GM08714 (cell line): ENCODE results near the gene CCDC102B.

Experiments used
- H3K4me3 ChIP-seq: fragments of 200-500 bp; sonication (Bioruptor generic); 2 replicates; pipeline ENCODE4 v1.5.1; 2014; ENCODE audit warnings: mild to moderate bottlenecking, low read length, inconsistent platforms
- ZNF274 ChIP-seq: IDR thresholded peaks from 2 replicates; pipeline ENCODE4 v1.6.1; 2012; ENCODE audit warnings: mild to moderate bottlenecking, low read depth, low read length

The CCDC102B gene

DNA sequence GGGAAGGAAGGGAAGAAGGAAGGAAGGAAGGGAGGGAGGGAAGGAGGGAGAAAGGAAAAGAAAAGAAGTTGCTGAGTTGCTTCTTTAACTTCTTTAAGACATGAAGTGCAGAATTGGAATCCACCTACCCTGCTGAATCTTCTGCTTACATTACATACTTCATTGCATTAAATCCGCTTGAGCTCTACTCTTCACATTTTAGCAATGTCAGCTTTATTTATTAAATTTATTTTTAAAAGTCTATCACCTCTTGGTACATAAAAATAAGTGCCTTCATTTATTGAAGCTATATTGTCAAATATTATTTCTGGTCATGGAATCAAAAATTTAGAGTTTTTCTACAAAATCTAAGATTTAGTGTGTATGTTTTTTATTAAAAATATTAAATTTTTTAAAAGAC, 284.6 kb downstream of the CCDC102B start:
- no peak overlapping the region for H3K4me3 ChIP-seq
- no peak for TF ChIP-seq ZNF274

GRCh38 chr18:69085951-69086350, 288.1 kb downstream of the CCDC102B start:
- H3K4me3 ChIP-seq: no peak overlapping the region
- no peak for TF ChIP-seq ZNF274

GRCh38 chr18:69088973-69089372, 291.1 kb downstream of the CCDC102B start:
- no peak for TF ChIP-seq ZNF274
- no peak overlapping the region for H3K4me3 ChIP-seq

GRCh38 chr18:69097349-69097748, 299.5 kb downstream of the CCDC102B start:
- no peak for TF ChIP-seq ZNF274
- H3K4me3 ChIP-seq: no peak overlapping the region

GRCh38 chr18:69102959-69103358, 305.1 kb downstream of the CCDC102B start:
- TF ChIP-seq ZNF274: no peak

More at GRCh38 chr18:69102959-69103358, 305.1 kb downstream of the CCDC102B start:
- H3K4me3 ChIP-seq: no peak overlapping the region
